Stimulated activated CD4-positive, alpha-beta T cell treated with anti-CD3 and anti-CD28 coated beads, TNF-alpha, amount 100 ng/mL, for 24 hours (primary cell): Measurements from ENCODE around the gene NDUFB2.
A peak's percentile ranks its signal among the peaks of the same experiment; 100 is the strongest.
"Not testable (repeated sequence)": the region's sequence is repeated elsewhere in the genome, so short reads cannot be mapped to it uniquely, and the experiment has no call there.

Source experiments
- DNase-seq, 3 experiments: peaks; one replicate each; pipeline ENCODE4 v3.0.0-alpha.2; 2020; ENCODE audit warnings: low read depth in 3 of 3

The NDUFB2 gene

DNA sequence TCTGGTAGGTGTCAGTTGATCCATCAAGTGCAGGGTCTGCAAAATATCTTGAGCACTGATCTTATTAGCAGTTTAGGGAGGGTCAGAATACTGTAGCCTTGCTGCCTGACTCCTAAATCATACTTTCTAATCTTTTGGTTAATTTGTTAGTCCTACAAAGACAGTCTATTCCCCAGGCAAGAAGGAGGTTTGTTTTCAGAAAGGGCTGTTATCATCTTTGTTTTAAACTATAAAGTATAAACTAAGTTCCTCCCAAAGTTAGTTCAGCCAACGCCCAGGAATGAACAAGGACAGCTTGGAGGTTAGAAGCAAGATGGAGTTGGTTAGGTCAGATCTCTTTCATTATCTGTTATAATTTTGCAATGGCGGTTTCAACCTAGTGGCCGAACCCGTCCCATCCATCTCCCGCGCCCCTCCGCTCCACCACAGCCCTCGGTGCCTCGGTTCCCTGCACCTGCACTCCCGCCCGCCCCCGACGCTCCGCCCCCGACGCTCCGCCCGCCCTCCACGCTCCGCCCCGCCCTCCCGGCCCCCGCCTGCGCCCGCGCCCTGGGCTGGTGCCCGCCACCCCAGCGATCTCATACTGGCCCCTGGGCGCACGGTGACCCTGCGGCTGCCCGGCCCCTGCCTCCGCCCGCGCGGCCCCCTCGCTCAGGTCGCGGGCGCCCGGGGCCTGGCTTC lies 24.0 kb upstream of the NDUFB2 start, which contains the start of gene ADCK2:
Gene ADCK2 (plus strand): TSS at position 564 of the 681 bp plus-strand sequence. CDS start 386 bp downstream, outside the sequence.
- DNase-seq = peak; percentile 18 to 60 (median 49)

DNA sequence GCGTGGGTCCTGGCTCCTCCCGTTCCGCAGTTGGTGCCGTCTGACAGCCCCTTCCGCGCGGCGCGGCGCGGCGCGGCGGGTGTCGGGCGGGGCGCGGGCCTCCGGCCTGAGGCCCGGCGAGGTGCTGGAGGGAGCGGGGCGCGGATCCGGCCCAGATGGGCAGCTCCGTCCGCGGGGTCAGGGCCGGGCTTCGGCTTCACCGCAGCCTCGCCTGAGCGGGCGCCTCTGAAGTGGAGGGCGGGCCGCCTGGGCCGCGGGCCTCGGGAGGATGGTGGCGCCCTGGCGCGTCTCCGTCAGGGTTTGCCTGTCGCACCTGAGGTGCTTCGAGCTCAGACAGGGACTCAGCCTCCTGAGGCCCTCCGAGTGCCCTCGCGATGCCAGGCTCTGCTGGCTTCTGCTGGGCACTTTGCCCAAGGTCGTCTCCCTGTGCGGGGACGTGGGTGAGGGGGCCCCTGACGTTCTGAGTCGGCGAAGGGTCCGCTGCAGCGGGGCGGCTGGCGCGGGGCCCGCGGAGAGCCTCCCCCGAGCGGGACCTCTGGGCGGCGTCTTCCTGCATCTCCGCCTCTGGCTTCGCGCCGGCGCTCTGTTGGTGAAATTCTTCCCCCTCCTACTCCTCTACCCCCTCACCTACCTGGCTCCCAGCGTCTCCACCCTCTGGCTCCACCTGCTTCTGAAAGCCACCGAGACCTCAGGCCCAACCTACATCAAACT lies 23.3 kb upstream of the NDUFB2 start:
- peak in 2 of 3 experiments; percentile 15 to 55 for DNase-seq

DNA sequence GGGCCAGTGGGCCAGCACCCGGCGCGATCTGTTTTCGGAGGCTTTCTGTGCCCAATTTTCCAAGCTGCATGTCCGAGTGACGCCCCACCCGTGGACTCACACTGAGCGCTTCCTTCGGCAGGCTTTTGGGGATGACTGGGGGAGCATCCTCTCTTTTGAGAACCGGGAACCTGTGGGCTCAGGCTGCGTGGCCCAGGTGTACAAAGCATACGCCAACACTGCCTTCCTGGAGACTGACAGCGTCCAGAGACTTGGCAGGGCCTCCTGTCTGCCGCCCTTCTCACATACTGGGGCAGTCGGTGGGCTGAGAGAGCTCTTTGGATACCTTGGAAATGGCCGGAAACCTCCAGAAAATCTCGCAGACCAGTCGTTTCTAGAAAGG lies 22.7 kb upstream of the NDUFB2 start:
- no peak for DNase-seq

DNA sequence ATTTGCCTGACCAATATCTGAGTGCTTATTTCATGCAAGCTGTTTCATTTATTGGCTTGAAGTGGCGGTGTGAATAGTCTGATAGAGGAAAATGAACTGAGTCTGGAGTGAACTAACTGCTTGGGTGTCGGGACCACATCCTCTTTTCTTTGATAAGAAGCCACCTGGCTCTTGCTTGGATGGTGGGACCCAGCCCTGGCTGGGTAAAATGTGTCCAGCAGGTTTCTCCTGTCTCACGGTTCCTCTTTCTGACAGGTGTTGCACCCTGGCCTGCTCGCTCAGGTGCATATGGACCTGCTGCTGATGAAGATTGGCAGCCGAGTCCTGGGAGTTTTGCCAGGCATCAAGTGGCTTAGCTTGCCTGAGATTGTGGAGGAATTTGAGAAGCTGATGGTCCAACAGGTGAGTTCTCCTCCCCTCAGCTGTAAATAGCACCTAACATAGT lies 22.1 kb upstream of the NDUFB2 start:
- DNase-seq = no peak

DNA sequence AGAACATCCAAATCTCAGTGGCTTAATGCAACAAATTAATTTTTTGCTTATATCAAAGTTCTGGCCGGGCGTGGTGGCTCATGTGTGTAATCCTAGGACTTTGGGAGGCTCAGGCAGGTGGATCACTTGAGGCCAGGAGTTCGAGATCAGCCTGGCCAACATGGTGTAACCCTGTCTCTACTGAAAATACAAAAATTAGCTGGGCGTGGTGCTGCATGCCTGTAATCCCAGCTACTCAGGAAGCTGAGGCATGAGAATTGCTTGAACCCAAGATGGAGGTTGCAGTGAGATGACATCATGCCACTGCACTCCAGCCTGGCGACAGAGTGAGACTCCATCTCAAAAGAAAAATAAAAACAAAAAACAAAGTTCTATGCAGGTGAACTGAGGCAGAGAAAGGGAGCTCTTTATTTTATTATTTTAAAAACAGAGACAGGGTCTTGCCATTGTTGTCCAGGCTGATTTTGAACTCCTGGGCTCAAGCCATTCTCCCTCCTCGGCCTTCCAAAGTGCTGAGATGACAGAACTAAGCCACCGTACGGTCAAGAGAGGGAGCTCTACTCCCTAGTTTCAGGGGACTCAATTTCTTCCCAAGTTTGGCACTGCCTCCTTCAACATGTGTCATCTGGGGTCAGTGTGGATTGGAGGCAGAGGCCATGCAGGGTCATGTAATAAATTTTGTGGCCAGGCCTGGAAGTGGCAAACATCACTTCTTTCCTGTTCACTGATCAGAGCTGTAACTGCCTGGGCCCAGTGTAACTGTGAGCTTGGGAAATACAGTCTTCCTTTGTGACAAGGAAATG lies 21.4 kb upstream of the NDUFB2 start:
- DNase-seq = no peak

DNA sequence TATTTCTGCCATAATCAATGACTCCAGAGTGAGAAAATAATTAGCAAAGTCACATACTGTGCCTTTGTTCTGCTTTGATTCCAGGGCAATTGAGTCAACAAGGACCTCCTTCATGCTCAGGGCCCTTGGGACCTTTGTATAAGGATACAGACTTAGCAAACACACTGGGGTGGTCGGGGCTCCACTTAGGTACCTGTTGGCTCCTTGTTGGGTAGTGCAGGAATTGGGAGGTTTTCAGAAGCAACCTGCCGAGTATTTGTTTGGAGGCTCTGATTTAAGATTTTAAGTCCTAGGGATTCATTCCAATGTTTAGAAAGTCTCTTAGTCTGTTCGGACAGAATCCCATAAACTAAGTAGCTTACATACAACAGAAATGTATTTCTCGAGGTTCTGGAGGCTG lies 20.8 kb upstream of the NDUFB2 start:
- DNase-seq = no peak

DNA sequence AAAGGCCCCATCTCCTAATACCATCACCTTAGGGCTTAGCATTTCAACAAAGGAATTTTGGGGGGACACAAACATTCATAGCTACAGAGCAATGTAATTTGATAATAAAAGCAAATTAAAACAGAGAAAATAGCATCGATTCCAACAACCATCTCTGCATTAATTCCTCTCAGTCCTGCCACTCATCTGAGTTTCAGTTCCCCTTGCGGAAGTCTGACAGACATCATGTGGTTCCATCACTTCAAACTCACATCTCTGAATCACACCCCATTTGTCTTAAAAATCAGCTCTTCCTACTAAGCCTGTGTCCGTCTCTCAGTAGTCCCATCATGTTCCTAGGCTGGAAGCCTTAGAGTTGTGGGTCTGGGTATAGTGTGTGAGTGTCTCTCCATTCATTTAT lies 20.2 kb upstream of the NDUFB2 start:
- no peak for DNase-seq

DNA sequence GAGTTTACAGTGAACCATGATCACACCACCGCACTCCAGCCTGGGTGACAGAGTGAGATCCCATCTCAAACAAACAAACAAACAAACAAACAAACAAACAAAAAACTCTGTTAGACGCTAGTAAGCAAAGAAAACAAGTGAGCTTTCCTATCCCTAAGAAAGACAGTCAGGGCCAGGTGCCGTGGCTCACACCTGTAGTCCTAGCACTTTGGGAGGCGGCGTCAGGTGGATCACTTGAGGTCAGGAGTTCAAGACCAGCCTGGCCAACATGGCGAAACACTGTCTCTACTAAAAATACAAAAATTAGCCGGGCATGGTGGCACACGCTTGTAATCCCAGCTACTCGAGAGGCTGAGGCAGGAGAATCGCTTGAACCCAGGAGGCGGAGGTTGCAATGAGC lies 19.6 kb upstream of the NDUFB2 start:
- DNase-seq = not testable (repeated sequence)

DNA sequence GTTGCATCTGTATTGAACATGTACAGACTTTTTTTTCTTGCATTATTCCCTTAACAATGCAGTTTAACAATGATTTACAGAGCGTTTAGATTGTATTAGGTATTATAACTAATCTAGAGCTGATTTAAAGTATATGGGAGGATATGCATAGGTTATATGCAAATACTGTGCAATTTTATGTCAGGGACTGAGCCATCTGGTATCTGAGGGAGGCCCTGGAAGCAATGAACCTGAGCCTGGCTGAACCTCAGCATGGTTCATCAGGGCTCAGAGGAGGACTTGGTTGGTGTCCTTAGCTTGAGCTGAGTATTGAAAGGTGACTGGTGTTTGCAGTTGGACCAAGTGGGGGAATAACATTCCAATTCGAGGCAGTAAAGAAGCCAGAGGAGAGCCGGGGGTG lies 19.0 kb upstream of the NDUFB2 start:
- no peak for DNase-seq

DNA sequence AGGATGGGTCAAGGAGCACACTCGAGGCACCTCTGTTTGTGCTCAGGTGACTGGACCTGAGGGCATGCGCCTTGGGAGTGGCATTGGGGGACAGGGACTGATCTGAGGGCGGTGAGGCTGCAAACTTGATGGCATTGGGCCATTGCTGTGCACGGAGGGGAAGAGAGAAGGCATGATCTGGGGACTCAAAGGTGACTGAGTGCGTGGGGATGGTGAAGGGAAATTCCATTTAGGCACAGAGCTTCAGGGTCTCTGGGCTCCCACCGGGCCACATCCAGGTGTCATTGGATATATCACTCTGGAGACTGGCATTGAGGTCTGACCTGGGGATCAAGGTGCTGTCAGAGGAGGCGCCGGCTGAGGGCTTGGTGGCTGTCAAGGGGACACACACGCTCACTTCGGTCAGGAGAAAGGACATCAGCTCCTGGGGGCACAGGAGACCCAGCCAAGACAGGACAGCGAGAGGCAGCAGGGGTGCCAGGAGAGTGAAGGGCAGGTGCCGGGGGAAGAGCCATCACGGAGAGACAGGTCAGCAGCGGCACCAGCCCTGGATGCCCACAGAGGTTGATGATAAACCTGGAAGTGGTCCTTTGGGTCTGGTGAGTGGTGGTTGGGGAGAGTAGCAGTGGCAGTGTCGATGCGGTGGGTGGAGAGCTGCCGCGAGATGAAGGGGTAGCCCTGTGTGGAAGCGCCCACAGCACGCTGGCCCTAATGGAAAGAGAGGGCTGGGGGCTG lies 18.3 kb upstream of the NDUFB2 start:
- no peak for DNase-seq

DNA sequence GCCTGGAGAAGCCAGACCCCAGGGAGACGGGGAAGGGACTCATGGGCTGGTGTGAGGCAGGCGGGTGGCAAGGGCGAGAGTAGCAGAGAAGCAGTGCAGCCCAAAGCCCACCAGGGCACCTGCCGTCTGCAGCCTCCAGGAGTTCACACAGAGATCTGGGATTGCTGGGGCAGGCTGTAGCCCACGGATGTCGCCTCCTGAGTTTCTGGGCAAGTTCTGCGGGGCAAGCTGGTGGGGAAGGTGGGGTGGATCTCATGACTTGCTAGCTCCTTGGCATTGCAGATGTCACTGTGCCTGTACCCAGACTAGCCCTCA lies 17.7 kb upstream of the NDUFB2 start:
- DNase-seq = no peak

DNA sequence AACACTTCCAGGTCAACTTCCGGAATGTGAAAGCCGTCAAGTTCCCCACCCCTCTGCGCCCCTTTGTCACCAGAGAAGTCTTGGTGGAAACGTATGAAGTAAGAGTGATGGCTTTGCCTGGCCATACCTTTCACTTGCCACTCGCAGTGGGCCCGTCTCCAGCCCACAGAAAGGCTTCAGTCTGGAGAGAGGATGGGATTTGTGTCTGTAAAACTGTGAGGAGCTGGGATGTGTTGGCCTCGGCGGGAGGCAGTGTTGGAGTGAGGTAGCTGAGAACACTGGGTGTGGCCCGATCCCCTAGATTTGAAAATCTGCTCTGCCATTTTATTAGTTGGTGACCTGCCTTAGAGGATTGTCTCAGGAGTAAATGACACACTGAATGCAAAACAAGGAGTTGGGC lies 17.3 kb upstream of the NDUFB2 start:
- no peak for DNase-seq

DNA sequence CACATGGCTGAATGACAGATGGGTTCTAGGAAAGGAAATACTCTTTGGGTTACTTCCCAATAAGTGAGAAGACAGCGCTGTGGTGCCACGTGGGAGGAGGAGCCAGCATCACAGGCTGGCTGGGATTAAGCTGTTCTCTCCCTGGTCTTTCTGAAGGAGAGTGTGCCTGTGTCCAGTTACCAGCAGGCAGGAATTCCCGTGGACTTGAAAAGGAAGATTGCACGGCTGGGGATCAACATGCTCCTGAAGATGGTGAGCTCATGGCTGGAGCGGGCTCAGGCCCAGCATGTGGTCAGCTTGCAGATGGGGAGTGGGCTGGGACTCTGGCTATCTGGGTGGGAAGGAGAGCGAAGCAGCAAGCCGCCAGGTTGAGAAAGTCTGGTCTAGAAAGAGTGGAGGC lies 15.6 kb upstream of the NDUFB2 start:
- no peak for DNase-seq

DNA sequence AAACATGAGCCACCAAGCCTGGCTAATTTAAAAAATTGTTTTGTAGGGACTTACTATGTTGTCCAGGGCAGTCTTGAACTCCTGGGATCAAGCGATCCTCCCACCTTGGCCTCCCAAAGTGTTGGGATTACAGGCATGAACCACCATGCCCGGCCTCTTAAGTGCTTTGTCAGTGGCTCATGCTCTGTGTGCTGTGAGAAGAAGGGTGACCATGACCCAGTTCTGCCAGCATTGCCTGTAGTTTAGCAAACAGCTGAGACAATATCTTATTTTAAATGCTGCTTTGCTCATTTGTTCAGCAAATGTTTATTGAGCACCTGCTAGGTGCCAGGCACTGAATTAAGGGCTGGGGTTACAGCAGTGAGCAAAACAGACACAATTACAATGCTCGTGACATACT lies 14.7 kb upstream of the NDUFB2 start:
- DNase-seq = no peak

DNA sequence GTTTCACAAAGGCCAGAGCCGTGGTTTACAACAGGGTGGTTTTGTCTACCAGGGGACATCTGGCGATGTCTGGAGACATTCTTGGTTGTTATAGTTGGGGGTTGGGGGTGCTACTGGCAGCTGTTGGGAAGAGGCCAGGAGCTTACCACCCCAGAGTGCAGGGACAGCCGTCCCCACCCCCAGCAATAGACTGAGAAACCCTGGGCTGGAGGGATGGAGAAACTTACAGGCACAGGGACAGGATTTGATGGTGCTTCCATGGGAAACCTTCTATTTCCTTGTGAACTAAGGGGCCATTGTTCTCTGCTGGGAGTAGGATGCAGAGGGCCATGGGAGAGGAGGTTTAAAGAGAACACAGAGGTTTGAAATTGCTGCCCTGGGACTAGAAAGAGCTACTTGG lies 12.9 kb upstream of the NDUFB2 start:
- DNase-seq = no peak

DNA sequence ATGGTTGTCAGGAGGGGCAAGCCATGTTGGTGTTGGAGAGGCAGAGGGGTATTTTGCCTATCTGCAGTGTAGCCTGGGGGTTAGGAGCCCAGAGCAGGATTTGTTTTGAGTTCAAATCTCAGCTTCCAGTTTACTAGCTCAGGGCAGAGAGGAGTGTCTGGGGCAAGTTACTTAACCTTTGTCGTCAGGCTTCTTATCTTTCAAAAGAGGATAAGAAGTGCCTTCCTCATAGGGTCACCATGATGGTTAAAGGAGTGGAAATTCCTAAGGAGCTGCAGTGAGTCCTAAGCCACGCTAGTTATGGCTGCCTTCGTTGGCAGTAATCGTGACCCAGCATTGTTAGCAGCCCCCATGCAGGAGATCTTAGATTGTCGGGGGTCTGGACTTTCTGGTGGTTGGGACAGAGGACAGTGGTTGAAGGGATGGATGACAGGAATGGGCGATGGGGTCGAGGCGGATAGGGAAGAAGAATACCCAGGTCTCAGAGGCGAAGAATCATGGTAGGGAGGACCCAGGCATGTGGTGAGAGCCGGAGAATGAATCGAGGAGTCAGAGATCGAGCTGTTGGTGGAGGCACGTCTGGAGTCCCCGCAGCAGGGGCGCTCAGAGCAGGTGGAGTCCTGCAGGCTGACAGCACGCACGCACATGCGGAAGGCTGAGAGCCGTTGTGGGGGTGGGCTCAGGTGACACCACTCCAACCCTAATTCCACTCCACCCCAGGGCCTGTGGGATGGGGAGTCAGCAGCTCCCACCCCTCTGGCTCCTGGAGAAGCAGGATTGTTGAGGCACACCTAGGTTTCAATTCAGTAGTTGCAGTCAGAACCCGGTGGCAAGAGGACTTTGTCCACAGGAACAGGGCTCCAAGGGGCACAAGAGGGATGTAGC lies 12.2 kb upstream of the NDUFB2 start:
- DNase-seq = no peak

DNA sequence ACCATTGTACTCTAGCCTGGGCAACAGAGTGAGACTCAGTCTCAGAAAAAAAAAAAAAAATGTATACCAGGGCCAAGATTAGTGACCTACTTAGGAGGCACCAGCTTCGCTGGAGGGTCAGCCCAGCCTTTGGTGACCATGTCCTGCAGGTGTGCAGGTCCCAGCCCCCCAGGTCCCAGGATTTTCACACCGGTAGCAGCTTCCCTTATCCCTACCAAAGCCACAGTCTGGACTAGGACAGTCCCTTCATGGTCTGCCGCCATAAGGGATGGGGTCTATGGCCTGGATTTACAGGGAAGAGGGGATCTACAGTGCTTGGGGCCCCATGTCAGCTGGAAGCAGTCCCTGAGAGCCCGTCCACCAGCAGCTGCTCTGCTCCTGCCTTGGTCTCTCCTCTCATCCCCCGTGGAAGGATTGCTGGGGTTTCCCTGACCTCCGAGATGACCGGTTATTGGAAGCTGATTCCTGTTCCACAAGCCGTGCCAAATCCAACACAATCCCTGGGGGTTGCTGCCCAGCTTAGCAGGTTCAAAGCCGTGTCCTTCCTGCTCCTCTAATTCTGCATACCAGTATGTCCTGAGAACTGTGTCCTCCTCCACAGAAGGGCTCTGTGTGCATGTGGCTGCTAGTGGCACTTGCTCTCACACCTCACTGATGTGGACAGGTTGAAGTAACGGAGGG lies 11.0 kb upstream of the NDUFB2 start:
- DNase-seq = no peak

DNA sequence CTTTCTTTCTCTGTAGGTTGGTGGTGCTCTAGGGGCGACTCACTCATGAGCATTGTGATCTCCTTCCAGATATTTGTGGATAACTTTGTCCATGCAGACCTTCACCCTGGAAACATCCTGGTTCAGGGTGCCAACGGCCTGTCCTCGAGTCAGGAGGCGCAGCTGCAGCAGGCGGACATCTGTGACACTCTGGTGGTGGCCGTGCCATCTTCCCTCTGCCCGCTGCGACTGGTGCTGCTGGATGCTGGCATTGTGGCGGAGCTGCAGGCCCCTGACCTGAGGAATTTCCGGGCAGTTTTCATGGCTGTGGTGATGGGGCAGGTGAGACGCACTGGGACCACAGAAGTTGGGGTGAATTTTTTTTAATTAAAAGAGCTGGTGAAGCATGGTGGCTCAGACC lies 9.6 kb upstream of the NDUFB2 start:
- DNase-seq = no peak

DNA sequence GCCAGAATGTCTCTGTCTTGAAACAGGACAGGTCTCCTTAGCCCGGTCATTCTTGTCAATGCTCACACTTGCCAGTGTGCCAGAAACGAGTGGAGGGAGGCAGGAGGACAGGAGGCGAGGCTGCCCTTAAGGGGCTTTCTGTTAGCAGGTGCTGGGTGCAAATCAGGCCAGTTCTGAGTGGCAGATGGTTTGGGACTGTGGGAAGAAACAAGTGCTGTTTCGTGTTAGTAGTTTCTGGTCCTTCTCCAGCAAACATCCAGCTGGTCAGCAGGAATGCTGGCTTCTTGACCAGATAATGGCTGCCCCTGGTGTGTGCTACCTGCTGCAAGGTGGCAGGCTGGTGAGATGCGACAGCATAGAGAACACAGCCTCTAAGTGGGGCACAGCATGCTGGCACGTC lies 8.2 kb upstream of the NDUFB2 start:
- no peak for DNase-seq
